Gastrocnemius medialis (tissue), 4 donors: ENCODE results near the gene CCDC9B. TPM values are rescaled to one million over a fixed set of nuclear protein-coding genes. Genes with fewer than 3 reads are reported as not detected.
A peak's percentile ranks its signal among the peaks of the same experiment; 100 is the strongest.

ENCODE experiments used
- ATAC-seq, 2 donors: fragments of 150-250 bp; one replicate each; pipeline ENCODE4 v1.9.1; 2016
- DNase-seq, 2 donors: peaks; one replicate each; pipeline ENCODE4 v3.0.0-alpha.2; 2019
- H3K27ac ChIP-seq, 4 donors: fragments of 200-600 bp; sonication (generic); 1 replicate in 1 of 4; 2 replicates in 3 of 4; pipeline ENCODE4 v1.5.1; 2016 to 2018; ENCODE audit warnings: mild to moderate bottlenecking in 2 of 4, moderate library complexity in 1 of 4
- H3K27me3 ChIP-seq, 3 donors: fragments of 200-600 bp; sonication (generic) in 2 of 3; 1 replicate in 1 of 3; 2 replicates in 2 of 3; pipeline versions ENCODE4 v1.5.1 to v1.6.0; 2016 to 2019; ENCODE audit warnings: mild to moderate bottlenecking in 1 of 3, moderate library complexity in 1 of 3
- H3K36me3 ChIP-seq, 2 donors: fragments of 200-600 bp; sonication (generic) in 1 of 2; one replicate each; pipeline ENCODE4 v1.5.1; 2017 to 2018
- H3K4me1 ChIP-seq, 2 donors: fragments of 200-600 bp; sonication (generic) in 1 of 2; one replicate each; pipeline ENCODE4 v1.5.1; 2016 to 2017; ENCODE audit warnings: mild to moderate bottlenecking in 2 of 2
- H3K4me3 ChIP-seq, 4 donors: fragments of 200-600 bp; sonication (generic) in 3 of 4; 1 replicate in 1 of 4; 2 replicates in 3 of 4; pipeline ENCODE4 v1.5.1; 2016 to 2019; ENCODE audit warnings: mild to moderate bottlenecking in 2 of 4
- H3K9me3 ChIP-seq, 3 donors: fragments of 200-600 bp; sonication (generic) in 2 of 3; 1 replicate in 1 of 3; 2 replicates in 2 of 3; pipeline ENCODE4 v1.5.1; 2016 to 2019
- POLR2A ChIP-seq, 2 donors: fragments of 450-650 bp; IDR thresholded peaks; one replicate each; pipeline ENCODE4 v1.6.1; 2017; ENCODE audit warnings: antibody characterized with exemption in 2 of 2, mild to moderate bottlenecking in 2 of 2, moderate library complexity in 2 of 2
- in situ Hi-C, 4 donors: fragments of 200-750 bp; cut with MboI; loops; one replicate each; pipeline versions ENCODE4 v1.15.0 to v1.8.0; 2017; ENCODE audit warnings: low sequenced_read_pairs in 4 of 4
- intact Hi-C: fragments of 100-400 bp; cut with DNase I; formaldehyde crosslinking; loops from one replicate; pipeline ENCODE4 v1.15.1; 2023; ENCODE audit warnings: low total_unique reads
- total RNA-seq, 4 donors: library from RNA; depleted of rRNA; stranded (reverse); fragments of >200 nt; gene quantifications; one replicate each; pipeline versions ENCODE4 v1.1.0 to v1.2.3, GENCODE V29; 2016
- TF ChIP-seq, protein P1 (sequence below), 5 experiments: fragments of 450-650 bp in 3 of 5; fragments of 200-600 bp in 2 of 5; sonication (generic) in 2 of 5; IDR thresholded peaks in 4 of 5; conservative IDR thresholded peaks in 1 of 5; 1 replicate in 4 of 5; 2 replicates in 1 of 5; pipeline ENCODE4 v1.5.1; 2016 to 2019; ENCODE audit warnings: antibody characterized with exemption in 5 of 5, mild to moderate bottlenecking in 3 of 5, moderate library complexity in 3 of 5

The CCDC9B gene
- total RNA-seq, 4 donors from 2014 or later: 14.4 to 55.1 (median 20.5) TPM

DNA sequence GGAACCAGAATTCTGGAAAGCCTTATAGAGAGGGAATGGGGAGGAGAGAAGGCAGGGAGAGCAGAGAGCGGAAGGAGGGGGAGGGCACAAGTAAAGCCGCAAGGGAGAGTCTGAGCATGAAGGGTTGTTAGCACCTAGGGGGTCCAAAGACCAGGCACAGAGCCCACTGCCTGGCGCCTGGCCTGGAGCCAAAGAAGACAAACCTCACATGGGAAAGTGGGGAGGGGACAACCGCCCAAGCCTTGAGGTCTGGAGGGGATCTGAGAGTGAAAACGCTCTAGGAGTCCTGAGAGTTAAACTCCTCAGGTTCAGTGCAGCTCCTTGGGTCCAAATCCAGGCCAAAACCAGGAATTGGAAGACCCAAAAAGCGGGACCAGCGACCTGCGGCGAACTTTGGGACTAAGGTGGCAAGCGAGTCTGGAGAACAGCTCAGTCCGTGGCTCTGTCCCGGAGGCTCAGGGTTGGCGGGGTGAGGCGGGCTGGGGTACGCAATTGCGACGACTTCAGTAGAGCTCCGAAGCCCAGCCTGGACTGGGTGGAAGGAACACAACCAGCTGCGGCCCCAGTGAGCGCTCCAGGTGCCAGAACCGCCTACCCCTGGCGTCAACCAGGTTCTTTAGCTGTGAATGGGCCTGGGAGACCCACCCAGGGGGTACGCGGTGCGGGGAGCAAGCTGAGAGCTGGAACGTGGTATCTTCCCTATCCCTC is 18.1 kb downstream of the CCDC9B start:
- Histone ChIP-seq H3K4me1 (peaks cover 25 to 26% of the 10 kb centered on the region in 2 donors), H3K27ac (peak overlapping the region; percentile 70 to 88 (median 82)), H3K27me3 (no peaks in the 10 kb centered on the region), H3K36me3 (peaks cover 0 to 8% of the 10 kb centered on the region in 2 donors), H3K9me3 (no peaks in the 10 kb centered on the region), H3K4me3 (peak overlapping the region; percentile 37 to 63 (median 51))
- in situ Hi-C loops (no loop called here), intact Hi-C loops (loop anchor here (1.0 to 5.0 kb wide), 4 partner anchors 17 to 100 kb away; partner anchors contain the start of gene IVD)
- TF ChIP-seq POLR2A (IDR thresholded peaks at IDR 0.05): no peak
- TF ChIP-seq, protein P1, sequence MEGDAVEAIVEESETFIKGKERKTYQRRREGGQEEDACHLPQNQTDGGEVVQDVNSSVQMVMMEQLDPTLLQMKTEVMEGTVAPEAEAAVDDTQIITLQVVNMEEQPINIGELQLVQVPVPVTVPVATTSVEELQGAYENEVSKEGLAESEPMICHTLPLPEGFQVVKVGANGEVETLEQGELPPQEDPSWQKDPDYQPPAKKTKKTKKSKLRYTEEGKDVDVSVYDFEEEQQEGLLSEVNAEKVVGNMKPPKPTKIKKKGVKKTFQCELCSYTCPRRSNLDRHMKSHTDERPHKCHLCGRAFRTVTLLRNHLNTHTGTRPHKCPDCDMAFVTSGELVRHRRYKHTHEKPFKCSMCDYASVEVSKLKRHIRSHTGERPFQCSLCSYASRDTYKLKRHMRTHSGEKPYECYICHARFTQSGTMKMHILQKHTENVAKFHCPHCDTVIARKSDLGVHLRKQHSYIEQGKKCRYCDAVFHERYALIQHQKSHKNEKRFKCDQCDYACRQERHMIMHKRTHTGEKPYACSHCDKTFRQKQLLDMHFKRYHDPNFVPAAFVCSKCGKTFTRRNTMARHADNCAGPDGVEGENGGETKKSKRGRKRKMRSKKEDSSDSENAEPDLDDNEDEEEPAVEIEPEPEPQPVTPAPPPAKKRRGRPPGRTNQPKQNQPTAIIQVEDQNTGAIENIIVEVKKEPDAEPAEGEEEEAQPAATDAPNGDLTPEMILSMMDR (IDR thresholded peaks at IDR 0.05 in 4 of 5, conservative IDR thresholded peaks at IDR 0.05 in 1 of 5): no peak
- no peak for ATAC-seq
- no peak for DNase-seq

DNA sequence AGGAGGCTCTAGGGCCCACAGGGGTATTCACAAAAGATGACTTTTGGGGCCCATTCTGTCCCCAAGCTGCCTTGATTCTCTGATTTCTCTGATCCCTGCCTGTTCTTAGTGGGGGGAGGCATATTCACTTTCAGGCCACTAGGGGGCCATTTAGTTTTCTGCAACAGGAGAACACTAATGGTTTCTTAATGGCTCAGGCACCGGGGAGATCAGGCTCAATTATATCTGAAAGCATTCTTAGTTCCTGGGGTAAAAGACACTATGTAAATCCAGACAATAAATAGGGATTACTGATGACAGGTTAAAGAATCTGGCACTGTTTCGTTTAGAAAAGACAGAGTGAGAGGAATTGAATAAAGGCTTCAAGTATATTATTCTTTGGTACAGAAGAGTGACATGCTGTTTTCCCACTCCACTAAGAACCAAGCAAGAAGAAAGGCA is 19.8 kb downstream of the CCDC9B start:
- ATAC-seq: peak; percentile 35 to 46
- in situ Hi-C loops: no loop called here

DNA sequence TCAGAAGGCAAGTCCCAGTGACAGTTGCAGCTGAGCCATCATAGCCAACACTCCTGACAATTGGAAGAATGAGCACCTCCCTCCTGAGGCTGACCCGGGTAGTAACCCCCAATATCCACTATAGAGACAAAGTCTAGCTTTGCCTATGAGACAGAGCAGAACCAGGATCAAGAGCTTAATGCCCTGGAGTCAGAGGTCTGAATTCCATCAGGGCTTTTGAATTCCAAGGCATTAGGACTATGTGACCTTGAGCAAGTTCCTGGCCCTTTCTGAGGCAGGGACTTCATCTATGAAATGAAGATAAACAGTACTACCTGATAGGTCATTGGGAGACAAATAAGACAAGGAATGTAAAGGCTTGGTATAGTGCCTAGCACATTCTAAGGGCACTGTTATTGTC is 20.3 kb downstream of the CCDC9B start:
- in situ Hi-C loops: no loop called here
- Histone ChIP-seq H3K36me3 (no peaks in the 10 kb centered on the region), H3K4me1 (peaks cover 14 to 16% of the 10 kb centered on the region in 2 donors), H3K27me3 (no peaks in the 10 kb centered on the region), H3K4me3 (no peak overlapping the region), H3K9me3 (no peaks in the 10 kb centered on the region), H3K27ac (no peak overlapping the region)
- no peak for TF ChIP-seq POLR2A (IDR thresholded peaks at IDR 0.05)
- TF ChIP-seq, protein P1 (IDR thresholded peaks at IDR 0.05 in 4 of 5, conservative IDR thresholded peaks at IDR 0.05 in 1 of 5): no peak
- intact Hi-C loops: loop anchor here (5.0 kb wide), 1 partner anchor 87 kb away; the partner anchor contains the start of gene IVD
- DNase-seq (no peak), ATAC-seq (no peak)

More for the DNA sequence above, 19.8 kb downstream of the CCDC9B start:
- peak in 1 of 2 donors; percentile 48 for DNase-seq
- TF ChIP-seq POLR2A (IDR thresholded peaks at IDR 0.05): no peak
- TF ChIP-seq, protein P1 (IDR thresholded peaks at IDR 0.05 in 4 of 5, conservative IDR thresholded peaks at IDR 0.05 in 1 of 5): peak; percentile 83 to 92 (median 86)
- no peaks in the 10 kb centered on the region for H3K36me3 ChIP-seq
- intact Hi-C loops: loop anchor here (5.0 kb wide), 1 partner anchor 86 kb away; the partner anchor contains the start of gene IVD
- H3K4me1 ChIP-seq: peaks cover 19 to 22% of the 10 kb centered on the region in 2 donors
- H3K27ac ChIP-seq: peak overlapping the region in 3 of 4 donors; percentile 48 to 84 (median 50)
- no peak overlapping the region for H3K4me3 ChIP-seq
- no peaks in the 10 kb centered on the region for H3K27me3 ChIP-seq
- H3K9me3 ChIP-seq: no peaks in the 10 kb centered on the region

DNA sequence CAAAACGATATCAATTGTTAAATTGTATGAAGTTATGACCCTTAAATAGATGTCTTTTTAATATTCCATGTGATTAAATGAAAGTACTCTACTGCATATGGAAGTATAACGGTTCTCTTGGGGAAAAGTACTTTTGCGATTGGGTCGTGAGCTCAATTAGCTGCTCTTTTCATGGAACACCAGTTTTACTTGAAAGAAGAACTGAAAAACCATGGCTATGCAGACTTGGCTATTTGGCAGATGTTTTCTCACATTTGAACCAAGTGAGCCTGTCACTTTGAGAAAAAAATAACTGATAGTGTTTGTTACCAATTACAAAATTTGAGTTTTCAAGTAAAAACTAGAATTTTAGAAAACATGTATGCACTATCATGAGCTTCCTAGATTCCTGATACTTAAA is 23.2 kb downstream of the CCDC9B start:
- no peaks in the 10 kb centered on the region for H3K36me3 ChIP-seq
- no peak overlapping the region for H3K4me3 ChIP-seq
- no peak for TF ChIP-seq POLR2A (IDR thresholded peaks at IDR 0.05)
- TF ChIP-seq, protein P1 (IDR thresholded peaks at IDR 0.05 in 4 of 5, conservative IDR thresholded peaks at IDR 0.05 in 1 of 5): no peak
- ATAC-seq (no peak), DNase-seq (no peak)
- H3K9me3 ChIP-seq: no peaks in the 10 kb centered on the region
- in situ Hi-C loops: loop anchor here in 2 of 4 donors (10.0 kb wide), 1 partner anchor 107 kb away; no protein-coding TSS in a partner anchor
- intact Hi-C loops: no loop called here
- no peaks in the 10 kb centered on the region for H3K27me3 ChIP-seq
- peaks cover under 1 to 8% of the 10 kb centered on the region in 2 donors for H3K4me1 ChIP-seq
- H3K27ac ChIP-seq: no peak overlapping the region
